C4-2B (cell line): ENCODE data around the gene CYP4F22.

Source experiments
- CTCF ChIP-seq: fragments of 450-650 bp; conservative IDR thresholded peaks from 2 replicates; pipeline ENCODE4 v1.5.1; 2017; ENCODE audit warnings: mild to moderate bottlenecking
- ZFX ChIP-seq: fragments of 450-650 bp; IDR thresholded peaks from 2 replicates; pipeline ENCODE4 v1.6.1; 2017

- no peak for TF ChIP-seq CTCF
- no peak for TF ChIP-seq ZFX
Measured at GRCh38 chr19:15557223-15557622, 48.9 kb downstream of the CYP4F22 start.
